ENCODE results near the gene MICAL3. TPM values are rescaled to one million over a fixed set of nuclear protein-coding genes. Genes with fewer than 3 reads are reported as not detected.
A peak's percentile ranks its signal among the peaks of the same experiment; 100 is the strongest.

MICAL3 gene
- polyA plus RNA-seq, 1 of the 3 experiments (the other 2 are of a cell fraction), result 83.1 TPM

GRCh38 chr22:18032455-18033101, 8.2 kb upstream of the MICAL3 start (continued):
- TF ChIP-seq TEAD4 (IDR thresholded peaks at IDR 0.05; ENCODE audit: borderline replicate concordance, insufficient read depth) (peak; percentile 98), TAF1 (IDR thresholded peaks at IDR 0.05; ENCODE audit: borderline replicate concordance, low read depth, low read length) (no peak), JUND (IDR thresholded peaks at IDR 0.05) (peak; percentile 94), CHD2 (IDR thresholded peaks at IDR 0.05; ENCODE audit: low read length, partially characterized antibody) (no peak), GATA2 (CRISPR knock-in tag; IDR thresholded peaks at IDR 0.05) (no peak), RCOR1 (IDR thresholded peaks at IDR 0.05; ENCODE audit: low read length) (no peak), TCF12 (IDR thresholded peaks at IDR 0.05) (peak; percentile 100), FOXM1 (IDR thresholded peaks at IDR 0.05; ENCODE audit: low read depth) (peak; percentile 94), USF2 (IDR thresholded peaks at IDR 0.05; ENCODE audit: borderline replicate concordance, low read depth, low read length) (no peak), IRF3 (IDR thresholded peaks at IDR 0.05; ENCODE audit: low read depth, low read length) (no peak), EP300 (IDR thresholded peaks at IDR 0.05; ENCODE audit: borderline replicate concordance in 1 of 2, low read depth in 1 of 2, low read length in 1 of 2) (peak; percentile 79 to 99), ZBTB33 (IDR thresholded peaks at IDR 0.05; ENCODE audit: borderline replicate concordance, low read depth) (peak; percentile 85; the same call in 1 of the 2 replicates), USF1 (IDR thresholded peaks at IDR 0.05; ENCODE audit: borderline replicate concordance, low read depth) (no peak), MAX (IDR thresholded peaks at IDR 0.05; ENCODE audit: low read depth) (peak; percentile 91), SIN3A (IDR thresholded peaks at IDR 0.05; ENCODE audit: borderline replicate concordance, low read depth, low read length) (peak; percentile 67), FOSL2 (IDR thresholded peaks at IDR 0.05; ENCODE audit: borderline replicate concordance, low read depth) (peak; percentile 96)
